ENCODE results near the gene AGRP.

The AGRP gene

DNA sequence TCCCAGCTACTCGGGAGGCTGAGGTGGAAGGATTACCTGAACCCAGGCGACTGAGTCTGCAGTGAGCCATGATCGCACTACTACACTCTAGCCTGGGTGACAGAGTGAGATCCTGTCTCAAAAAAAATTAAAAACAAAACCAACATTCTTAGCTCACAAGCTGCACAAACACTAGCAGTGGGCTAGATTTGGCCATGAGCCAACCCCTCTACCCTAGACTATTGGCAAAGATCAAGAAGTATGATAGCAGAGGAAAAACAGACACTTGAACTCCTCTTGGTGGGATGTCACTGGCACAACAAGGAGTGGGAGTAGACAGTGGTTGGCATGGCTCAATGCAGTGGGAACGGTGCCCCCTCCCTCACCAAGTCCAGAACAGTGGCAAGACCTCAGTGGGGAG lies 25.7 kb upstream of the AGRP start:
- Histone ChIP-seq H3K9me2 (replicated peaks; ENCODE audit: low read depth, low read length) (no peaks in the 10 kb centered on the region), H3K9me3 (ENCODE audit: insufficient read depth, low read depth, low read length) (no peaks in the 10 kb centered on the region), H3K4me1 (ENCODE audit: insufficient read depth, low read length, poor library complexity, severe bottlenecking) (peaks cover 7% of the 10 kb centered on the region), H3K9ac (ENCODE audit: low read depth, low read length, poor library complexity, severe bottlenecking) (no peak overlapping the region), H3K79me2 (ENCODE audit: insufficient read depth, low read length) (no peaks in the 10 kb centered on the region), H4K20me1 (ENCODE audit: insufficient read depth, low read length, poor library complexity, severe bottlenecking) (no peaks in the 10 kb centered on the region), H2AFZ (ENCODE audit: low read length) (no peak overlapping the region), H3K27me3 (ENCODE audit: insufficient read depth, low read length, poor library complexity, severe bottlenecking) (no peaks in the 10 kb centered on the region), H3K36me3 (ENCODE audit: insufficient read depth, low read length) (no peaks in the 10 kb centered on the region), H3K4me2 (ENCODE audit: low read depth, low read length, poor library complexity, severe bottlenecking) (no peak overlapping the region), H3F3A (ENCODE audit: low read depth) (no peaks in the 10 kb centered on the region), H3K4me3 (ENCODE audit: low read length, poor library complexity, severe bottlenecking) (no peak overlapping the region)
- no peak for TF ChIP-seq EZH2phosphoT487 (IDR thresholded peaks at IDR 0.05; ENCODE audit: borderline replicate concordance)
- TF ChIP-seq, protein P1, sequence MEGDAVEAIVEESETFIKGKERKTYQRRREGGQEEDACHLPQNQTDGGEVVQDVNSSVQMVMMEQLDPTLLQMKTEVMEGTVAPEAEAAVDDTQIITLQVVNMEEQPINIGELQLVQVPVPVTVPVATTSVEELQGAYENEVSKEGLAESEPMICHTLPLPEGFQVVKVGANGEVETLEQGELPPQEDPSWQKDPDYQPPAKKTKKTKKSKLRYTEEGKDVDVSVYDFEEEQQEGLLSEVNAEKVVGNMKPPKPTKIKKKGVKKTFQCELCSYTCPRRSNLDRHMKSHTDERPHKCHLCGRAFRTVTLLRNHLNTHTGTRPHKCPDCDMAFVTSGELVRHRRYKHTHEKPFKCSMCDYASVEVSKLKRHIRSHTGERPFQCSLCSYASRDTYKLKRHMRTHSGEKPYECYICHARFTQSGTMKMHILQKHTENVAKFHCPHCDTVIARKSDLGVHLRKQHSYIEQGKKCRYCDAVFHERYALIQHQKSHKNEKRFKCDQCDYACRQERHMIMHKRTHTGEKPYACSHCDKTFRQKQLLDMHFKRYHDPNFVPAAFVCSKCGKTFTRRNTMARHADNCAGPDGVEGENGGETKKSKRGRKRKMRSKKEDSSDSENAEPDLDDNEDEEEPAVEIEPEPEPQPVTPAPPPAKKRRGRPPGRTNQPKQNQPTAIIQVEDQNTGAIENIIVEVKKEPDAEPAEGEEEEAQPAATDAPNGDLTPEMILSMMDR (conservative IDR thresholded peaks at IDR 0.05; ENCODE audit: low read length), result no peak

DNA sequence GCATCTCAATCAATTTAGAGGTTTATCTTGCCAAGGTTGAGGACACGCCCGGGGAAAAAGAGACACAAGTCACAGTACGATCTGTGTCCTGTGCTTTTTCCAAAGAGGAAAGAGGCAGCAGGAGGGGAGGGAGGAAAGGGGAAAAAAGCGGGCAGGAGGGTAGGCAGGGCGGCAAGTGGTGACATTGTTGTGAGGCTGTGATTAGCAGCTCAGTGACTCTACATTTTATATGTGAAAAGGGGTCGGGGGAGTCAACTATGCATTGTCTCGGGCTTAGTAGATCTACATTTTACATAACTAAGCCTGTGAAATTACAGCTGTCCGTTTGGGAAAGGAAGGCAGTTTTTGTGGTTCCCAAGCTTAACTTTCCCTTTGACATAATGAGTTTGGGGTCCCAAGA lies 23.1 kb upstream of the AGRP start:
- no peaks in the 10 kb centered on the region for H3F3A ChIP-seq (ENCODE audit: low read depth)
- no peaks in the 10 kb centered on the region for H3K9me2 ChIP-seq (replicated peaks; ENCODE audit: low read depth, low read length)
- no peaks in the 10 kb centered on the region for H3K79me2 ChIP-seq (ENCODE audit: insufficient read depth, low read length)
- no peaks in the 10 kb centered on the region for H3K27me3 ChIP-seq (ENCODE audit: insufficient read depth, low read length, poor library complexity, severe bottlenecking)
- no peaks in the 10 kb centered on the region for H3K36me3 ChIP-seq (ENCODE audit: insufficient read depth, low read length)
- H3K4me3 ChIP-seq (ENCODE audit: low read length, poor library complexity, severe bottlenecking), result no peak overlapping the region
- no peak overlapping the region for H3K4me2 ChIP-seq (ENCODE audit: low read depth, low read length, poor library complexity, severe bottlenecking)
- no peak overlapping the region for H3K9ac ChIP-seq (ENCODE audit: low read depth, low read length, poor library complexity, severe bottlenecking)
- peaks cover 13% of the 10 kb centered on the region for H3K4me1 ChIP-seq (ENCODE audit: insufficient read depth, low read length, poor library complexity, severe bottlenecking)
- no peak for TF ChIP-seq EZH2phosphoT487 (IDR thresholded peaks at IDR 0.05; ENCODE audit: borderline replicate concordance)
- TF ChIP-seq, protein P1 (conservative IDR thresholded peaks at IDR 0.05; ENCODE audit: low read length), result no peak
- no peak overlapping the region for H2AFZ ChIP-seq (ENCODE audit: low read length)
- H3K9me3 ChIP-seq (ENCODE audit: insufficient read depth, low read depth, low read length), result no peaks in the 10 kb centered on the region
- no peaks in the 10 kb centered on the region for H4K20me1 ChIP-seq (ENCODE audit: insufficient read depth, low read length, poor library complexity, severe bottlenecking)

DNA sequence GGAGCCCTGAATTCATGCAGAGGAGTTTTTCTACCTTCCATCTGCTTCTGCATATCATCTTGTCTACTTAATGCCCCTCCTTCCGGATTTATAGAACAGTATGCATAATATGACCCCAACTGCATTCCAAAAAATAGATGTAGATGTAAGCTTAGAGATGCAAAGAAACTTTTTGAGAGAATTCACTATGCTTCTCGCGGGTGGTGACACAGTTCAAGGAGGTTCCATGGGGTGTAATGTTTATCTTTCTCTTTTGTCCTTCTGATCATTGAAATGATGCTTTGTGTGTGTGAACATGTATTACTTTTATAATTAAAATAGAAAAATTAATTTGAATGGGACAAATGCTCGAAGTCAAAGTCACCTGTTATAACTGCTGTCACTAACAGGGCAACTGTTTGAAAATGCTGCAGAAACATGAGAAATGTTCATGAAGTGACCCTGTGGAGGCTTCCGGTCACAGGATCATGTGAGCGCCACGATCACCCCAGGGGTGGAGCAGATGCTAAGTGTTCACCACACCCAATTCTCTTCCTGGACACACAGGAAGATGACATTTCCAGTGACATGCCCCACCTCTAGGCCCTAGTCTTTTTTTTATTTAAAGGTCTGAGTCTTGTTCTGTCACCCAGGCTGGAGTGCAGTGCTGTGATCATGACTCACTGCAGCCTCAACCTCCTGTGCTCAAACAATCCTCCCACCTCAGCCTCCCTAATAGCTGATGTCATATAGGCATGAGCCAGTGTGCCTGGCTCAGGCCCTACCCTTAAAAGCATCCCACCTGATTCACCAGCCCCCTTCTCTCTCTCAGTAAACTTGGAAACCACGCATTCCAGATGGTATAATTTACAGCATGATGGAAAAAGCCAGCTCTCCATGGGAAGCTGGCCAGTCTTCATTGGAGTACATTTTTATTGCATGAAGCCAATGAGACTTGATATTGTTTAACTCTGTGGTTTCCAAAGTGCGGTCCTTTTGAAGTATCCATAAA lies 21.0 kb upstream of the AGRP start:
- Histone ChIP-seq H2AFZ (ENCODE audit: low read length) (no peak overlapping the region), H3K79me2 (ENCODE audit: insufficient read depth, low read length) (no peaks in the 10 kb centered on the region), H3K4me3 (ENCODE audit: low read length, poor library complexity, severe bottlenecking) (no peak overlapping the region), H4K20me1 (ENCODE audit: insufficient read depth, low read length, poor library complexity, severe bottlenecking) (no peaks in the 10 kb centered on the region), H3K36me3 (ENCODE audit: insufficient read depth, low read length) (no peaks in the 10 kb centered on the region), H3K9me3 (ENCODE audit: insufficient read depth, low read depth, low read length) (no peaks in the 10 kb centered on the region), H3K9me2 (replicated peaks; ENCODE audit: low read depth, low read length) (no peaks in the 10 kb centered on the region), H3K4me1 (ENCODE audit: insufficient read depth, low read length, poor library complexity, severe bottlenecking) (peaks cover 13% of the 10 kb centered on the region), H3K27me3 (ENCODE audit: insufficient read depth, low read length, poor library complexity, severe bottlenecking) (no peaks in the 10 kb centered on the region), H3K4me2 (ENCODE audit: low read depth, low read length, poor library complexity, severe bottlenecking) (peak overlapping the region; percentile 4), H3F3A (ENCODE audit: low read depth) (no peaks in the 10 kb centered on the region), H3K9ac (ENCODE audit: low read depth, low read length, poor library complexity, severe bottlenecking) (peak overlapping the region; percentile 13)
- TF ChIP-seq EZH2phosphoT487 (IDR thresholded peaks at IDR 0.05; ENCODE audit: borderline replicate concordance), result no peak
- TF ChIP-seq, protein P1 (conservative IDR thresholded peaks at IDR 0.05; ENCODE audit: low read length), result no peak
